CD4-positive, alpha-beta memory T cell (primary cell): ENCODE measurements around the gene KRT75. TPM values are rescaled to one million over a fixed set of nuclear protein-coding genes. Genes with fewer than 3 reads are reported as not detected.

Experiments used
- CTCF ChIA-PET: fragments of 350-600 bp; sonication (Branson Sonifier 250); formaldehyde crosslinking; loops from one replicate; lab custom pipeline; 2021; ENCODE audit warnings: inconsistent platforms; ENCODE audit not compliant: partially characterized antibody; lab: Charles Lee
- POLR2A ChIA-PET: fragments of 350-600 bp; sonication (Branson Sonifier 250); formaldehyde crosslinking; loops from one replicate; lab custom pipeline; 2021; ENCODE audit not compliant: partially characterized antibody; lab: Charles Lee
- DNase-seq, 5 donors: peaks; one replicate each; pipeline versions ENCODE4 v3.0.0 to v3.0.0-alpha.2; 2020 to 2022; ENCODE audit warnings: mixed read lengths in 1 of 5
- H3K27ac ChIP-seq: one replicate; pipeline ENCODE4 v1.7.0; 2013; ENCODE audit warnings: low read depth, low read length
- H3K27me3 ChIP-seq: 2 replicates; pipeline ENCODE4 v1.7.0; 2013; ENCODE audit warnings: mild to moderate bottlenecking, low read length, moderate library complexity; ENCODE audit not compliant: insufficient read depth
- H3K36me3 ChIP-seq: 2 replicates; pipeline ENCODE4 v1.7.0; 2013; ENCODE audit warnings: mild to moderate bottlenecking, low read length, moderate library complexity; ENCODE audit not compliant: insufficient read depth
- H3K4me1 ChIP-seq: 2 replicates; pipeline ENCODE4 v1.7.0; 2013; ENCODE audit warnings: mild to moderate bottlenecking, low read length, moderate library complexity; ENCODE audit not compliant: insufficient read depth
- H3K4me3 ChIP-seq, 2 donors: one replicate each; pipeline ENCODE4 v1.7.0; 2013; ENCODE audit warnings: low read length in 2 of 2, mild to moderate bottlenecking in 1 of 2
- H3K9me3 ChIP-seq, 2 donors: one replicate each; pipeline ENCODE4 v1.7.0; 2013; ENCODE audit warnings: low read length in 2 of 2, control low read depth in 1 of 2; ENCODE audit not compliant: control insufficient read depth in 1 of 2
- H3K27ac Mint-ChIP-seq, 7 donors: one replicate each; pipeline ENCODE4 v1.8.0; 2020 to 2021; ENCODE audit warnings: mixed read lengths in 7 of 7, mild to moderate bottlenecking in 6 of 7, inconsistent platforms in 3 of 7, moderate library complexity in 3 of 7
- H3K27me3 Mint-ChIP-seq, 2 donors: one replicate each; pipeline ENCODE4 v1.8.0; 2020 to 2021; ENCODE audit warnings: mixed read lengths in 2 of 2
- H3K36me3 Mint-ChIP-seq, 2 donors: one replicate each; pipeline ENCODE4 v1.8.0; 2020 to 2021; ENCODE audit warnings: mixed read lengths in 2 of 2, inconsistent platforms in 1 of 2, mild to moderate bottlenecking in 1 of 2
- H3K4me1 Mint-ChIP-seq, 4 donors: one replicate each; pipeline ENCODE4 v1.8.0; 2020 to 2021; ENCODE audit warnings: mixed read lengths in 4 of 4, mild to moderate bottlenecking in 1 of 4
- H3K4me3 Mint-ChIP-seq, 8 donors: one replicate each; pipeline ENCODE4 v1.8.0; 2020 to 2021; ENCODE audit warnings: mixed read lengths in 8 of 8, mild to moderate bottlenecking in 7 of 8, moderate library complexity in 6 of 8, inconsistent platforms in 3 of 8
- H3K9me3 Mint-ChIP-seq, 8 donors: one replicate each; pipeline ENCODE4 v1.8.0; 2020 to 2021; ENCODE audit warnings: mixed read lengths in 8 of 8, mild to moderate bottlenecking in 5 of 8, inconsistent platforms in 3 of 8, moderate library complexity in 1 of 8
- intact Hi-C: fragments of 100-400 bp; cut with micrococcal nuclease; formaldehyde crosslinking; loops from one replicate; pipeline ENCODE4 v1.15.1; 2023
- polyA plus RNA-seq, 2 donors: library from polyadenylated mRNA; unstranded; fragments of 300-500 nt; fragmentation: Illumina TruSeq; gene quantifications; one replicate each; pipeline ENCODE4 v1.2.3, GENCODE V29; 2021
- total RNA-seq, 2 experiments: library from RNA; stranded (reverse); gene quantifications; one replicate each; pipeline ENCODE4 v1.2.3, GENCODE V29; 2021

Gene KRT75
- total and polyA plus RNA-seq, 4 experiments from 2014 or later: not detected

- Histone ChIP-seq H3K27ac (no peak overlapping the region), H3K36me3 (no peaks in the 10 kb centered on the region), H3K4me3 (no peak overlapping the region), H3K4me1 (no peaks in the 10 kb centered on the region), H3K27me3 (no peaks in the 10 kb centered on the region), H3K9me3 (no peaks in the 10 kb centered on the region)
- Mint-ChIP-seq H3K36me3 (no peaks in the 10 kb centered on the region), H3K4me3 (no peak overlapping the region), H3K4me1 (no peaks in the 10 kb centered on the region), H3K27me3 (peaks cover 4 to 18% of the 10 kb centered on the region in 2 donors), H3K9me3 (no peaks in the 10 kb centered on the region), H3K27ac (no peak overlapping the region)
- POLR2A ChIA-PET: no interaction called here
- CTCF ChIA-PET: interaction anchor here (0.9 kb wide), 1 partner anchor 27 kb away, joined by 3 read pairs; no protein-coding TSS in a partner anchor
- no peak for DNase-seq
- intact Hi-C loops: no loop called here
Observed at GRCh38 chr12:52404951-52405350, 29.2 kb downstream of the KRT75 start.

- ChIA-PET POLR2A (no interaction called here), CTCF (no interaction called here)
- no peak for DNase-seq
- no peak overlapping the region for H3K27ac ChIP-seq
- H3K27ac Mint-ChIP-seq: no peak overlapping the region
- no peaks in the 10 kb centered on the region for H3K36me3 ChIP-seq
- peaks cover 3 to 23% of the 10 kb centered on the region in 2 donors for H3K27me3 Mint-ChIP-seq
- no peak overlapping the region for H3K4me3 ChIP-seq
- H3K9me3 ChIP-seq: no peaks in the 10 kb centered on the region
- H3K9me3 Mint-ChIP-seq: no peaks in the 10 kb centered on the region
- no peaks in the 10 kb centered on the region for H3K27me3 ChIP-seq
- H3K4me1 Mint-ChIP-seq: peaks cover 0 to 2% (median 0%) of the 10 kb centered on the region in 4 donors
- intact Hi-C loops: no loop called here
- H3K36me3 Mint-ChIP-seq: no peaks in the 10 kb centered on the region
- no peak overlapping the region for H3K4me3 Mint-ChIP-seq
- no peaks in the 10 kb centered on the region for H3K4me1 ChIP-seq
Observed at GRCh38 chr12:52403561-52403960, 30.6 kb downstream of the KRT75 start.

- DNase-seq: no peak
- H3K9me3 ChIP-seq: no peaks in the 10 kb centered on the region
- Mint-ChIP-seq H3K27me3 (peaks cover 2 to 22% of the 10 kb centered on the region in 2 donors), H3K27ac (no peak overlapping the region), H3K4me1 (peaks cover 0 to 2% (median 0%) of the 10 kb centered on the region in 4 donors), H3K4me3 (no peak overlapping the region), H3K36me3 (no peaks in the 10 kb centered on the region), H3K9me3 (no peaks in the 10 kb centered on the region)
- ChIA-PET POLR2A (no interaction called here), CTCF (no interaction called here)
- intact Hi-C loops: no loop called here
- H3K36me3 ChIP-seq: no peaks in the 10 kb centered on the region
- no peaks in the 10 kb centered on the region for H3K4me1 ChIP-seq
- H3K27ac ChIP-seq: no peak overlapping the region
- H3K4me3 ChIP-seq: no peak overlapping the region
- H3K27me3 ChIP-seq: no peaks in the 10 kb centered on the region
Observed at GRCh38 chr12:52402873-52403540, 31.2 kb downstream of the KRT75 start.

- Mint-ChIP-seq H3K4me1 (peaks cover 0 to 2% (median 0%) of the 10 kb centered on the region in 4 donors), H3K27me3 (peaks cover 0 to 22% of the 10 kb centered on the region in 2 donors), H3K9me3 (no peaks in the 10 kb centered on the region), H3K36me3 (no peaks in the 10 kb centered on the region), H3K27ac (peak overlapping the region in 1 of 7 donors; percentile 53), H3K4me3 (no peak overlapping the region)
- Histone ChIP-seq H3K4me1 (no peaks in the 10 kb centered on the region), H3K27me3 (no peaks in the 10 kb centered on the region), H3K4me3 (no peak overlapping the region), H3K9me3 (no peaks in the 10 kb centered on the region), H3K27ac (no peak overlapping the region), H3K36me3 (no peaks in the 10 kb centered on the region)
- POLR2A ChIA-PET: no interaction called here
- intact Hi-C loops: no loop called here
- no peak for DNase-seq
- CTCF ChIA-PET: interaction anchor here (1.4 kb wide), 1 partner anchor 377 kb away, joined by 5 read pairs; no protein-coding TSS in a partner anchor
Observed at GRCh38 chr12:52402377-52402776, 31.8 kb downstream of the KRT75 start.

- no peaks in the 10 kb centered on the region for H3K4me1 ChIP-seq
- DNase-seq: no peak
- H3K4me3 ChIP-seq: no peak overlapping the region
- peaks cover 0 to 2% (median 0%) of the 10 kb centered on the region in 4 donors for H3K4me1 Mint-ChIP-seq
- no peaks in the 10 kb centered on the region for H3K27me3 ChIP-seq
- intact Hi-C loops: no loop called here
- no peaks in the 10 kb centered on the region for H3K9me3 ChIP-seq
- ChIA-PET POLR2A (no interaction called here), CTCF (interaction anchor here (1.4 kb wide), 1 partner anchor 377 kb away, joined by 5 read pairs; no protein-coding TSS in a partner anchor)
- no peaks in the 10 kb centered on the region for H3K9me3 Mint-ChIP-seq
- H3K36me3 Mint-ChIP-seq: no peaks in the 10 kb centered on the region
- H3K4me3 Mint-ChIP-seq: no peak overlapping the region
- H3K27me3 Mint-ChIP-seq: peaks cover 0 to 22% of the 10 kb centered on the region in 2 donors
- no peak overlapping the region for H3K27ac Mint-ChIP-seq
- no peaks in the 10 kb centered on the region for H3K36me3 ChIP-seq
- H3K27ac ChIP-seq: no peak overlapping the region
Observed at GRCh38 chr12:52401926-52402325, 32.2 kb downstream of the KRT75 start.

GRCh38 chr12:52401526-52401925 is 32.6 kb downstream of the KRT75 start:
- no peak for DNase-seq
- Histone ChIP-seq H3K27ac (no peak overlapping the region), H3K27me3 (no peaks in the 10 kb centered on the region), H3K36me3 (no peaks in the 10 kb centered on the region), H3K4me1 (no peaks in the 10 kb centered on the region), H3K4me3 (no peak overlapping the region), H3K9me3 (no peaks in the 10 kb centered on the region)
- H3K4me3 Mint-ChIP-seq: no peak overlapping the region
- H3K27ac Mint-ChIP-seq: no peak overlapping the region
- ChIA-PET POLR2A (no interaction called here), CTCF (interaction anchor here (1.4 kb wide), 1 partner anchor 377 kb away, joined by 5 read pairs; no protein-coding TSS in a partner anchor)
- peaks cover 0 to 22% of the 10 kb centered on the region in 2 donors for H3K27me3 Mint-ChIP-seq
- H3K36me3 Mint-ChIP-seq: no peaks in the 10 kb centered on the region
- peaks cover 0 to 2% (median 0%) of the 10 kb centered on the region in 4 donors for H3K4me1 Mint-ChIP-seq
- H3K9me3 Mint-ChIP-seq: no peaks in the 10 kb centered on the region
- intact Hi-C loops: no loop called here

GRCh38 chr12:52400906-52401305 is 33.3 kb downstream of the KRT75 start:
- H3K27ac Mint-ChIP-seq: no peak overlapping the region
- H3K9me3 ChIP-seq: no peaks in the 10 kb centered on the region
- no peaks in the 10 kb centered on the region for H3K4me1 ChIP-seq
- no peaks in the 10 kb centered on the region for H3K36me3 Mint-ChIP-seq
- peaks cover 0 to 2% (median 0%) of the 10 kb centered on the region in 4 donors for H3K4me1 Mint-ChIP-seq
- DNase-seq: no peak
- no peaks in the 10 kb centered on the region for H3K9me3 Mint-ChIP-seq
- H3K27ac ChIP-seq: no peak overlapping the region
- no peak overlapping the region for H3K4me3 ChIP-seq
- POLR2A ChIA-PET: no interaction called here
- H3K27me3 Mint-ChIP-seq: peaks cover 0 to 22% of the 10 kb centered on the region in 2 donors
- intact Hi-C loops: no loop called here
- no peaks in the 10 kb centered on the region for H3K36me3 ChIP-seq
- CTCF ChIA-PET: interaction anchor here (1.4 kb wide), 1 partner anchor 376 kb away, joined by 5 read pairs; no protein-coding TSS in a partner anchor
- no peak overlapping the region for H3K4me3 Mint-ChIP-seq
- no peaks in the 10 kb centered on the region for H3K27me3 ChIP-seq
